Liver (tissue), 3 donors: ENCODE results near the gene TMC1.

Experiments used
- CTCF ChIP-seq: fragments of 150-350 bp; IDR thresholded peaks from 2 replicates; pipeline ENCODE4 v1.5.1; 2017; ENCODE audit warnings: improper control_type of control experiment, low read depth, low read length; ENCODE audit not compliant: missing input control
- FOXA1 ChIP-seq: IDR thresholded peaks from 2 replicates; pipeline ENCODE4 v1.6.1; 2016; ENCODE audit warnings: antibody characterized with exemption
- GABPA ChIP-seq, 2 donors: IDR thresholded peaks in 1 of 2; conservative IDR thresholded peaks in 1 of 2; 2 replicates each; pipeline ENCODE4 v1.6.1; 2016; ENCODE audit warnings: antibody characterized with exemption in 2 of 2, mild to moderate bottlenecking in 1 of 2, moderate library complexity in 1 of 2
- MAX ChIP-seq: IDR thresholded peaks from 2 replicates; pipeline ENCODE4 v1.6.1; 2016; ENCODE audit warnings: antibody characterized with exemption
- RAD21 ChIP-seq, 2 donors: IDR thresholded peaks; 2 replicates each; pipeline ENCODE4 v1.6.1; 2016; ENCODE audit warnings: antibody characterized with exemption in 2 of 2, mild to moderate bottlenecking in 2 of 2
- REST ChIP-seq: IDR thresholded peaks from 2 replicates; pipeline ENCODE4 v1.6.1; 2016; ENCODE audit warnings: antibody characterized with exemption, mild to moderate bottlenecking
- TAF1 ChIP-seq: conservative IDR thresholded peaks from 2 replicates; pipeline ENCODE4 v1.6.1; 2016; ENCODE audit warnings: antibody characterized with exemption, mild to moderate bottlenecking
- YY1 ChIP-seq: IDR thresholded peaks from 2 replicates; pipeline ENCODE4 v1.6.1; 2016; ENCODE audit warnings: antibody characterized with exemption, mild to moderate bottlenecking
- donor health status: healthy.
- donor health status: healthy.

- TF ChIP-seq YY1 (no peak), GABPA (IDR thresholded peaks at IDR 0.05 in 1 of 2, conservative IDR thresholded peaks at IDR 0.05 in 1 of 2) (no peak), CTCF (no peak), MAX (no peak), FOXA1 (no peak), TAF1 (no peak), RAD21 (IDR thresholded peaks at IDR 0.05) (no peak), REST (no peak)
Observed at GRCh38 chr9:72633966-72634365, 112.6 kb downstream of the TMC1 start.
